HT-29 (cell line): ENCODE results near the gene EEF1G. TPM values are rescaled to one million over a fixed set of nuclear protein-coding genes. Genes with fewer than 3 reads are reported as not detected.
A peak's percentile ranks its signal among the peaks of the same experiment; 100 is the strongest.
"Not testable (repeated sequence)": the region's sequence is repeated elsewhere in the genome, so short reads cannot be mapped to it uniquely, and the experiment has no call there.

Experiments
- DNase-seq: peaks from one replicate; pipeline ENCODE4 v3.0.0-alpha.2; 2015; ENCODE audit warnings: low spot score
- total RNA-seq: library from RNA; depleted of rRNA; stranded (reverse); fragments of >200 nt; shearing (Covaris generic); gene quantifications from 2 replicates; pipeline ENCODE4 v1.2.3, GENCODE V29; 2014; rRNA removed

Gene EEF1G
- total RNA-seq, result 1,888 and 1,945 TPM in 2 replicates

GRCh38 chr11:62573592-62574362, at the start of gene EEF1G:
EEF1G (minus strand) TSS chr11:62573891; CDS start chr11:62573842, 49 bp downstream.
- DNase-seq, result peak; percentile 100

- no peak for DNase-seq
Observed at GRCh38 chr11:62622476-62623089, 48.9 kb upstream of the EEF1G start.

- peak; percentile 100 for DNase-seq
Observed at GRCh38 chr11:62621567-62622470, 48.1 kb upstream of the EEF1G start, which contains the start of gene B3GAT3. B3GAT3 (minus strand) TSS chr11:62621986; CDS start chr11:62621947, 39 bp downstream.

GRCh38 chr11:62621027-62621566, 47.4 kb upstream of the EEF1G start:
- DNase-seq, result no peak

- DNase-seq, result not testable (repeated sequence)
Observed at GRCh38 chr11:62616957-62617356, 43.3 kb upstream of the EEF1G start.

GRCh38 chr11:62615521-62615920, 41.8 kb upstream of the EEF1G start:
- no peak for DNase-seq

- DNase-seq, result peak; percentile 58
Observed at GRCh38 chr11:62614275-62614674, 40.6 kb upstream of the EEF1G start.

- no peak for DNase-seq
Observed at GRCh38 chr11:62613291-62613778, 39.6 kb upstream of the EEF1G start.

GRCh38 chr11:62612366-62613290, 38.9 kb upstream of the EEF1G start, which contains the start of the genes EML3 and ROM1:
EML3 (minus strand) TSS chr11:62612775; CDS start chr11:62612457, 318 bp downstream.
ROM1 (plus strand) TSS chr11:62613257; CDS start chr11:62613282, 25 bp downstream.
- DNase-seq, result peak; percentile 83

- DNase-seq, result peak; percentile 66
Observed at GRCh38 chr11:62611705-62612365, 38.1 kb upstream of the EEF1G start.

- no peak for DNase-seq
Observed at GRCh38 chr11:62610814-62611704, 37.4 kb upstream of the EEF1G start.

GRCh38 chr11:62610403-62610802, 36.7 kb upstream of the EEF1G start:
- DNase-seq, result no peak

- DNase-seq, result no peak
Observed at GRCh38 chr11:62608776-62609175, 35.1 kb upstream of the EEF1G start.

- DNase-seq, result no peak
Observed at GRCh38 chr11:62607714-62608113, 34.0 kb upstream of the EEF1G start.

GRCh38 chr11:62605902-62606301, 32.2 kb upstream of the EEF1G start:
- no peak for DNase-seq

- no peak for DNase-seq
Observed at GRCh38 chr11:62605467-62605866, 31.8 kb upstream of the EEF1G start.

- DNase-seq, result no peak
Observed at GRCh38 chr11:62604460-62605120, 30.9 kb upstream of the EEF1G start.

GRCh38 chr11:62603776-62604299, 30.1 kb upstream of the EEF1G start:
- no peak for DNase-seq
